Central memory CD8-positive, alpha-beta T cell (primary cell): ENCODE results near the gene RNF222.

Experiments used
- ATAC-seq: fragments of 150-1000 bp; cut with Tn5 transposase; replicated peaks from 2 replicates; pipeline ENCODE4 v1.10.0; 2022; ENCODE audit warnings: mild to moderate bottlenecking, moderate FRiP score, moderate number of reproducible peaks; ENCODE audit not compliant: poor library complexity, severe bottlenecking; ENCODE audit errors: extremely low read depth
- DNase-seq, 2 donors: peaks; one replicate each; pipeline ENCODE4 v3.0.0; 2021; ENCODE audit warnings: low spot score in 2 of 2
- H3K27ac Mint-ChIP-seq: one replicate; pipeline ENCODE4 v1.8.0; 2022; ENCODE audit warnings: low read depth, mild to moderate bottlenecking, moderate library complexity, mixed read lengths
- H3K27me3 Mint-ChIP-seq: one replicate; pipeline ENCODE4 v1.8.0; 2022; ENCODE audit warnings: mixed read lengths
- H3K36me3 Mint-ChIP-seq: one replicate; pipeline ENCODE4 v1.8.0; 2022; ENCODE audit warnings: mild to moderate bottlenecking, moderate library complexity, mixed read lengths; ENCODE audit not compliant: insufficient read depth
- H3K4me1 Mint-ChIP-seq: one replicate; pipeline ENCODE4 v1.8.0; 2022; ENCODE audit warnings: mixed read lengths
- H3K4me3 Mint-ChIP-seq: one replicate; pipeline ENCODE4 v1.8.0; 2022; ENCODE audit warnings: mild to moderate bottlenecking, moderate library complexity, mixed read lengths
- H3K9me3 Mint-ChIP-seq: one replicate; pipeline ENCODE4 v1.8.0; 2022; ENCODE audit warnings: mixed read lengths

RNF222 gene

GRCh38 chr17:8426802-8427201 is 29.2 kb upstream of the RNF222 start:
- Mint-ChIP-seq H3K27ac (no peak overlapping the region), H3K4me1 (no peaks in the 10 kb centered on the region), H3K9me3 (no peaks in the 10 kb centered on the region), H3K27me3 (peaks cover 50% of the 10 kb centered on the region), H3K36me3 (no peaks in the 10 kb centered on the region), H3K4me3 (no peak overlapping the region)
- no peak for ATAC-seq
- no peak for DNase-seq

DNA sequence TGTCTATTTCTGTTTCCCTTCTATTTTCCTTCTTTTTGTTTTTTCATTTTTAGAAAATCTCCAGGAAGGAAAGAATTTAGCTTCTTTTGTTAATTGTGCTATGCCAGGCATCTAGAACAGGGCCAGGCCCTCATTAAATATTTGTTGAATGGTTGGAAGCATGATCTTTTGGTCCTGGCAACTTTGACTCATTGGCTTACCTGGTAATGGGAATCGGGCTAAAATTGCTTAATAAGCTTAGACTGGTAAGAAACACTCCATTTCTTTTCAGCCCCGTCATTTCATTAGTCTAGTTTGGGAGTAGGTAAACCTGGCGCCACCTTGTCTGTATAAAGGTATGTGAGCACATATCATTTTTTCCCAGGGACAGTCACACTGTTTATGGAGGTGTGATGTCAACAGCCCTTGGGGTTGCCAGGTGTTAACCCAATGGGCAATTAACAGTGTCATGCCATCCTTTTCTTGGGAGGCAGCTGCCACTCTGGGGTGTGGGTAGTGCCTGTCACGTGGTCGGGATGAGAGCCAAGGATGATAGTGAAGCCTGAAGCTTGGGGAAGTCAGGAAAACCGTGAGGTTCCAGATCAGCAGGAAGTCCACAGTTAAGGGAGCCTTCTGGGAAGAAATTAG is 28.6 kb upstream of the RNF222 start:
- no peak for ATAC-seq

DNA sequence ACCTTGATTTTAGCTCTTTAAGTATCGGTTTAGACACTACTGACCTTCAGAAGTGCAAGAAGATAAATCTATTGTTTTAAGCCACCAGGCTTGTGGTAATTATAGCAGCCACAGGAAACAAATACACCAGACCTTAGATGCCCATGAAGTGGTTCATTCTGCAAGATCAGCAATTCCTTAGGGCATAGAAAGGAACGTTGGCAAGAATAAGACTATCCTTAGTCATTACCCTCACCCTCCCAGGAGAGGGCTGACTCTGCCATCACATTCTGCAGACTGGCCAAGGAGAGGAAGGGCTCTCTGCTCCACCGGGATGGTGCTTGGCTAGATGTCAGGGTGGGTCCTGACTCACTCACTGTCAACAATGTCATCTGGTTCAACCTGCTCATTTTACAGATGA is 23.9 kb upstream of the RNF222 start:
- DNase-seq: no peak
- H3K27me3 Mint-ChIP-seq: peaks cover 94% of the 10 kb centered on the region

More for the DNA sequence above, 28.6 kb upstream of the RNF222 start:
- Mint-ChIP-seq H3K9me3 (no peaks in the 10 kb centered on the region), H3K4me3 (no peak overlapping the region), H3K4me1 (no peaks in the 10 kb centered on the region), H3K36me3 (no peaks in the 10 kb centered on the region), H3K27ac (no peak overlapping the region), H3K27me3 (peaks cover 56% of the 10 kb centered on the region)
- DNase-seq: no peak

GRCh38 chr17:8420041-8420934 is 22.7 kb upstream of the RNF222 start:
- no peak for DNase-seq
- ATAC-seq: no peak
- no peaks in the 10 kb centered on the region for H3K36me3 Mint-ChIP-seq
- H3K4me1 Mint-ChIP-seq: no peaks in the 10 kb centered on the region
- H3K27ac Mint-ChIP-seq: no peak overlapping the region
- no peaks in the 10 kb centered on the region for H3K9me3 Mint-ChIP-seq
- H3K4me3 Mint-ChIP-seq: no peak overlapping the region
- H3K27me3 Mint-ChIP-seq: peaks cover 97% of the 10 kb centered on the region

More for the DNA sequence above, 23.9 kb upstream of the RNF222 start:
- H3K4me3 Mint-ChIP-seq: no peak overlapping the region
- no peaks in the 10 kb centered on the region for H3K4me1 Mint-ChIP-seq
- no peak for ATAC-seq
- no peaks in the 10 kb centered on the region for H3K36me3 Mint-ChIP-seq
- no peaks in the 10 kb centered on the region for H3K9me3 Mint-ChIP-seq
- H3K27ac Mint-ChIP-seq: no peak overlapping the region

GRCh38 chr17:8419305-8419704 is 21.7 kb upstream of the RNF222 start:
- H3K9me3 Mint-ChIP-seq: no peaks in the 10 kb centered on the region
- no peak for ATAC-seq
- H3K36me3 Mint-ChIP-seq: no peaks in the 10 kb centered on the region
- DNase-seq: no peak
- H3K27me3 Mint-ChIP-seq: peaks cover 88% of the 10 kb centered on the region
- H3K27ac Mint-ChIP-seq: no peak overlapping the region
- H3K4me3 Mint-ChIP-seq: no peak overlapping the region
- H3K4me1 Mint-ChIP-seq: no peaks in the 10 kb centered on the region

- Mint-ChIP-seq H3K9me3 (no peaks in the 10 kb centered on the region), H3K27ac (no peak overlapping the region), H3K36me3 (no peaks in the 10 kb centered on the region), H3K27me3 (peaks cover 79% of the 10 kb centered on the region), H3K4me3 (no peak overlapping the region), H3K4me1 (peaks cover 1% of the 10 kb centered on the region)
- ATAC-seq (no peak), DNase-seq (no peak)
These were observed 20.8 kb upstream of the RNF222 start for GRCh38 chr17:8418471-8418870.

DNA sequence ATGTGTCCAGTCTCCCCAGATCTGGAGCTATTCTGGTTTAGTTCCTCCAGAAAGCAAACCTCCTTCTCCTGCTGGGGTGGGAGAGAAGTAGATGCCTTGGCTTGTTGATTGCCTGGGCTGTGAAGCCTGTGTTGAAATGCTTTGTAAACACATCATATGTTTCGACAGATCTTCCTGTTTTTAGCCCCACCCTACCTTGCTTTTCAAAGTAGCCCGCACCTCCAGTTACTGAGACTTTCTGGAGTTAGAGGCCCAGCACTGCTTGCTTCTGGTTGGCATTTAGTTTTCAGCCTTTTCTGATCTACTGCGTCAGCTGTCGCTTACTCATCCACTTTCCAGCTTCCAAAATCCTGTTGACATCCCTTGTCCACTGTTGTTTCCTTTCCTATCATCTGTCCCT is 20.2 kb upstream of the RNF222 start:
- H3K9me3 Mint-ChIP-seq: no peaks in the 10 kb centered on the region
- H3K27me3 Mint-ChIP-seq: peaks cover 73% of the 10 kb centered on the region
- DNase-seq (no peak), ATAC-seq (no peak)
- no peaks in the 10 kb centered on the region for H3K36me3 Mint-ChIP-seq
- no peak overlapping the region for H3K27ac Mint-ChIP-seq
- H3K4me3 Mint-ChIP-seq: no peak overlapping the region
- H3K4me1 Mint-ChIP-seq: peaks cover 8% of the 10 kb centered on the region

DNA sequence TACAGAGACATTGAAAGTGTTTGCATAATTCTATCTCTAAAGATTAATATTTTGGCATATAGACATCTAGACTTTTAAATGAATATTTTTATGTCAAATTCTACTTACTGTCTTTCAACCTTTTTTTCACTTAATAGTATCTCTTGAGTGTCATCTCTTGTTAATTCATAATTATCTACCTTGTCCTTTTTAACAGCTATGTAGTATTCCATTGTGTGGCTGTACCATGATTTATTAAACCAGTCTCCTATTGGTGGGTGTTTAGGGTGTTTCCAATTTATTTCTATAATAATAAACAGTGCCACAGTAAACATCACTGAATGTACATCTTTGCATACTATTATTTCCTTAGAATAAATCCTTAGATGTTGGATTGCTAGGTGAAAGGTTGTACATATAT is 16.3 kb upstream of the RNF222 start:
- DNase-seq (no peak), ATAC-seq (no peak)
- H3K4me1 Mint-ChIP-seq: peaks cover 9% of the 10 kb centered on the region
- H3K27me3 Mint-ChIP-seq: peaks cover 34% of the 10 kb centered on the region
- no peak overlapping the region for H3K27ac Mint-ChIP-seq
- H3K36me3 Mint-ChIP-seq: no peaks in the 10 kb centered on the region
- no peak overlapping the region for H3K4me3 Mint-ChIP-seq
- H3K9me3 Mint-ChIP-seq: no peaks in the 10 kb centered on the region

DNA sequence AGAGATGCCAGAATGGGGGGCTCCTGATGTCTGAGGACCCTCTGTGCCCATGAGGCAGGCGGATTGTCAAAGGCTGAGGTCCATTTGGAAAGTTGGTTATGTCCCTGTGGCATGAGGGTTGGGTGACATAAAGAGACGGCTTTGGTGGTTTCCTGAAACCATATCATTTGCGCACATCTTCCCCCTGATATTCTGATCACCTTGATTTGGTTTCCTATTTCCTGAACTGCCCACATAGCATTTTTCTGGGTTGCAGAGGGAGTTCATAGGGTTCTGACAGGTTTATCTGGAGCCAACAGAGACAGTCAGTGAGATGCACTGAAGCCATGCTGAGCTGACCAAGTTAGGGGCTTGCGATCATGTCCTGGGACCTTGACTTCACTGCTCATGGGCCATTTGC is 15.7 kb upstream of the RNF222 start:
- no peak overlapping the region for H3K27ac Mint-ChIP-seq
- ATAC-seq (no peak), DNase-seq (no peak)
- H3K27me3 Mint-ChIP-seq: peaks cover 31% of the 10 kb centered on the region
- no peaks in the 10 kb centered on the region for H3K36me3 Mint-ChIP-seq
- no peak overlapping the region for H3K4me3 Mint-ChIP-seq
- no peaks in the 10 kb centered on the region for H3K9me3 Mint-ChIP-seq
- peaks cover 9% of the 10 kb centered on the region for H3K4me1 Mint-ChIP-seq

DNA sequence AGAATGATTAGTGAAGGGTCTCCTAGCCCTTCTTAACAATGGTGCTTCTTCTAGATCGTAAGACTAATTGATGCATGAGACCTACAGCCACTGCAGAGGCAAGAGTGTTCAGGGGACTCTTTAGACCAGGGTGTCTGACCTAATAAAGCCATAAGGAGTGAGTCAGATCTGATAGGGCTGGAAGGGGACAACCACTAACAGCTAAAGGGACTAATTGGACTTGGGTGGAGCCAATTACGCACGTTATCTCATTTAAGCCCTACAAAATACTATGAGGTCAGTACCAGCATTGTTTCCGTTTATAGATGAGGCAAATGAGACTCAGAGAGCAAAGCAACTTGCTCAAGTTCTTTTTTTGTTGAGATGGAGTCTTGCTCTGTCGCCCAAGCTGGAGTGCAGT is 14.5 kb upstream of the RNF222 start:
- peaks cover 25% of the 10 kb centered on the region for H3K27me3 Mint-ChIP-seq
- no peak overlapping the region for H3K27ac Mint-ChIP-seq
- ATAC-seq (no peak), DNase-seq (no peak)
- no peaks in the 10 kb centered on the region for H3K36me3 Mint-ChIP-seq
- H3K4me3 Mint-ChIP-seq: no peak overlapping the region
- no peaks in the 10 kb centered on the region for H3K9me3 Mint-ChIP-seq
- H3K4me1 Mint-ChIP-seq: peaks cover 9% of the 10 kb centered on the region

DNA sequence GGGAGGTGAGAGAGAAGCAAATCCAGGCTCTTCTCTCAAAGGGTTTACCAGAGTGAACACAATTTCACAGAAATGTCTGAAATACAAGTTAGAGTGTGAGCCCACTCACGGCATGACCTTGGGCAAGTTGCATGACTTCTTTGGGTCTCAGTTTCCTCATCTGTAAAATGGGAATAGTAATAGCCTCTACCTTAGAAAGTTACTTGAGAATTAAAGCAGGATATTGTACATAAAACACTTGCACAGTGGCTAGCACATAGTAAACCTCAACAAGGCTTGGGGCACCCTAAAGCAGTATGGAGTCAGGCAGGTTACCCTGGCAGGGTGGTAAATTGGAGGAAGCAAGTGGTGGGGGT is 13.2 kb upstream of the RNF222 start:
- Mint-ChIP-seq H3K9me3 (no peaks in the 10 kb centered on the region), H3K27me3 (peaks cover 13% of the 10 kb centered on the region)

DNA sequence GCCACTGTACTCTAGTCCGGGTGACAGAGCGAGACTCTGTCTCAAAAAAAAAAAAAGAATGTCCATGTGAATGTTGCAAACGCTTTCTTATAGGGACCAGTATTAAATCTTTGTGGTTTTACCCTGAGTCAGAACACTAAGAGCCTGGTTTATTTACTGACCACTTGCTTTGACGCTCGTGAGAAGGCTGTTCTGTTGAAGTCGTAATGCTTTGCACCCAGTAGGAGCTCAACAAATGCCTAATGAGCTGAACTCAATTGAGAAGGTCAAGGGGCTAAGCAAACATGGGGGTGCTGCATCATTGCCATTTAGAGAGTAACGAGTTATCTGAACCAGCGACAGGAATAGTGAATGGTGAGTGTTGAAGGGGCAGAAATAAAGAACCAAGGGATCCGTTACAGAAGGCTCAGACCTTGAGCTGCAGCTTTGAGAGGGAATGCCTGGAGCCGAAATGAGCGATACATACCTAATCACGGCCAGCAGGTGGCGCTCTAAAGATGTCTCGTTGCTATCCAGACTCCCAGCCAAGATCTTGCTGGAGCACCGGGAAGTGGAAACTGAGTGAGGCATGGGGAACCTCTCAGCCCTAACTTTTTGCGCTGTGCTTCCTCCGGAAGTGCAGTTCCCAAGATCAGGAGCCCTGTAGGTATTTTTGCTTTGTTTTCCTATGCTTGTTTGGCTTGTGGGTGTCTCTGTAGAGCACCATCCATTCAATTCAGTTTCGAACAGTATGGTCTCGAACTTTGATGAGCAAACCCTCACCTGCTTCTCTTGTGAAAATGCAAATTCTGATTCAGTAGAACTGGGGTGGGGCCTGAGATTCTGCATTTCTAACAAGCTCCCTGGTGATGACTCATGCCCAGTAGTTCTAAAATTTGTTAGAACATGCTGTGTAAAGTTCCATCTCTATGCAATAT is 12.6 kb upstream of the RNF222 start:
- DNase-seq: peak; percentile 47 to 74
- H3K27me3 Mint-ChIP-seq: peaks cover 10% of the 10 kb centered on the region
- peak; percentile 64 for ATAC-seq
- no peak overlapping the region for H3K27ac Mint-ChIP-seq
- no peaks in the 10 kb centered on the region for H3K36me3 Mint-ChIP-seq
- H3K4me1 Mint-ChIP-seq: peaks cover 9% of the 10 kb centered on the region
- H3K9me3 Mint-ChIP-seq: no peaks in the 10 kb centered on the region
- no peak overlapping the region for H3K4me3 Mint-ChIP-seq

More for the DNA sequence above, 13.2 kb upstream of the RNF222 start:
- ATAC-seq (no peak), DNase-seq (no peak)
- peaks cover 9% of the 10 kb centered on the region for H3K4me1 Mint-ChIP-seq
- H3K36me3 Mint-ChIP-seq: no peaks in the 10 kb centered on the region
- no peak overlapping the region for H3K4me3 Mint-ChIP-seq
- no peak overlapping the region for H3K27ac Mint-ChIP-seq
